SU-DHL-6 (cell line): Measurements from ENCODE around the gene OVOL1.

Experiments used
- H2AFZ ChIP-seq: fragments of 200-600 bp; sonication (generic); 2 replicates; pipeline ENCODE4 v1.6.1; 2014; ENCODE audit warnings: low read depth, mild to moderate bottlenecking, moderate library complexity, mixed read lengths, antibody characterized with exemption, low read length; ENCODE audit not compliant: severe bottlenecking
- H3F3A ChIP-seq: fragments of 200-600 bp; shearing (Covaris generic); 2 replicates; pipeline ENCODE4 v1.6.0; 2016; ENCODE audit warnings: antibody characterized with exemption, mild to moderate bottlenecking; ENCODE audit not compliant: insufficient read depth
- H3K27ac ChIP-seq: fragments of 200-600 bp; sonication (generic); 2 replicates; pipeline ENCODE4 v1.5.1; 2016; ENCODE audit warnings: low read depth, mild to moderate bottlenecking, low read length, moderate library complexity, mixed read lengths
- H3K27me3 ChIP-seq: fragments of 200-600 bp; sonication (generic), shearing (Covaris generic); 2 replicates; pipeline ENCODE4 v1.6.0; 2014; ENCODE audit warnings: mild to moderate bottlenecking, low read length
- H3K36me3 ChIP-seq: fragments of 200-600 bp; sonication (generic); 2 replicates; pipeline ENCODE4 v1.6.1; 2014; ENCODE audit warnings: mild to moderate bottlenecking, low read length, mixed read lengths
- H3K4me2 ChIP-seq: fragments of 300-600, 200-600 bp; shearing (Covaris generic), sonication (generic); 2 replicates; pipeline ENCODE4 v1.6.0; 2014; ENCODE audit warnings: low read length, low read depth, mild to moderate bottlenecking; ENCODE audit not compliant: poor library complexity, severe bottlenecking
- H3K4me3 ChIP-seq: fragments of 200-600 bp; sonication (generic); 2 replicates; pipeline ENCODE4 v1.5.1; 2014; ENCODE audit warnings: antibody characterized with exemption, low read length, mild to moderate bottlenecking, mixed read lengths; ENCODE audit not compliant: insufficient read depth, poor library complexity, severe bottlenecking
- H3K79me2 ChIP-seq: fragments of 200-600 bp; sonication (generic); 2 replicates; pipeline ENCODE4 v1.6.1; 2014; ENCODE audit warnings: mild to moderate bottlenecking, low read length, moderate library complexity; ENCODE audit not compliant: insufficient read depth
- H3K9ac ChIP-seq: fragments of 200-600 bp; sonication (generic); 2 replicates; pipeline ENCODE4 v1.7.0; 2014; ENCODE audit warnings: mild to moderate bottlenecking, low read length
- H3K9me2 ChIP-seq: fragments of 200-600 bp; sonication (generic); replicated peaks from 2 replicates; pipeline ENCODE4 v1.6.1; 2014; ENCODE audit warnings: low read length; ENCODE audit not compliant: insufficient read depth
- H3K9me3 ChIP-seq: fragments of 200-600 bp; sonication (generic); 2 replicates; pipeline ENCODE4 v1.6.1; 2014; ENCODE audit warnings: low read length, mixed read lengths; ENCODE audit not compliant: insufficient read depth
- H4K20me1 ChIP-seq: fragments of 200-600 bp; sonication (generic); 2 replicates; pipeline ENCODE4 v1.6.1; 2014; ENCODE audit warnings: low read depth, mild to moderate bottlenecking, antibody characterized with exemption, low read length, moderate library complexity, mixed read lengths
- EZH2phosphoT487 ChIP-seq: fragments of 200-600 bp; sonication (generic), shearing (Covaris generic); conservative IDR thresholded peaks from 2 replicates; pipeline ENCODE4 v1.6.1; 2018; ENCODE audit warnings: mild to moderate bottlenecking, antibody characterized with exemption, low read length, moderate library complexity, mixed read lengths
- TF ChIP-seq, protein P1 (sequence below): fragments of 200-600 bp; sonication (generic); IDR thresholded peaks from one replicate; pipeline ENCODE4 v1.5.1; 2017; ENCODE audit warnings: antibody characterized with exemption, mild to moderate bottlenecking, low read length, moderate library complexity; ENCODE audit not compliant: insufficient read depth, poor library complexity, severe bottlenecking

Gene OVOL1

DNA sequence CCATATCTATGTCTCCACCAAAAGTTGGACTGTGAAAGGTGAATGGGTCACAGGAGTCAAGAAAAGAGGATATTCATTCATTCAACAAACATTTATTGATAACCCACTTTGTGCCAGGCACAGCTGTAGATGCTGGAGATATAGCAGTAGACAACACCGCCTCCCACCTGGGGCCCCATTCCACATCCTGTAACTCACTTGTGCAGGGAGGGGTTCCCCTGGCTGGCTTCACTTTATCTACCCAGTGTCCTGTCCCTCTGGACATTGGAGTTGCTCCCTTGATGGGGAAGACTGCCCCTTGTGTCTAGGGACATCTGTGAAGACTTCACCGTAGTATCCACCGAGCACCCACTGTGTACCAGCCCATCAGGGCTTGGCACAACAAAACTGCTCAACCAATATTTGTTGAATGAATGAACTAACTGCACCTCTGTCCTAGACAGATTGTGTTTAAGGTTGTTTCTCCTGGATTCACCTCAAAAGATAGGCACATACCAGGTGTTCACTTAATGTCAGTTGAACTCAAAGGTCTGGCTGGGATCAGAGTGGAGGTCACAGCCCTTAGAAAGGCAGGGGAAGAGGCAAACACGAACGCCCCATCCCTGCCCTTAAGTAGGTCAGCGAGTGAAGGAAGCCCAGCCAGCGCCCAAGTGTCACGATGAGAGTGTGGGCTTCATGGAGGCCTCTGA is 1.4 kb upstream of the OVOL1 start:
- no peak for TF ChIP-seq EZH2phosphoT487
- TF ChIP-seq, protein P1, sequence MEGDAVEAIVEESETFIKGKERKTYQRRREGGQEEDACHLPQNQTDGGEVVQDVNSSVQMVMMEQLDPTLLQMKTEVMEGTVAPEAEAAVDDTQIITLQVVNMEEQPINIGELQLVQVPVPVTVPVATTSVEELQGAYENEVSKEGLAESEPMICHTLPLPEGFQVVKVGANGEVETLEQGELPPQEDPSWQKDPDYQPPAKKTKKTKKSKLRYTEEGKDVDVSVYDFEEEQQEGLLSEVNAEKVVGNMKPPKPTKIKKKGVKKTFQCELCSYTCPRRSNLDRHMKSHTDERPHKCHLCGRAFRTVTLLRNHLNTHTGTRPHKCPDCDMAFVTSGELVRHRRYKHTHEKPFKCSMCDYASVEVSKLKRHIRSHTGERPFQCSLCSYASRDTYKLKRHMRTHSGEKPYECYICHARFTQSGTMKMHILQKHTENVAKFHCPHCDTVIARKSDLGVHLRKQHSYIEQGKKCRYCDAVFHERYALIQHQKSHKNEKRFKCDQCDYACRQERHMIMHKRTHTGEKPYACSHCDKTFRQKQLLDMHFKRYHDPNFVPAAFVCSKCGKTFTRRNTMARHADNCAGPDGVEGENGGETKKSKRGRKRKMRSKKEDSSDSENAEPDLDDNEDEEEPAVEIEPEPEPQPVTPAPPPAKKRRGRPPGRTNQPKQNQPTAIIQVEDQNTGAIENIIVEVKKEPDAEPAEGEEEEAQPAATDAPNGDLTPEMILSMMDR, result no peak
- no peaks in the 10 kb centered on the region for H3K27me3 ChIP-seq
- H3K4me3 ChIP-seq, result no peak overlapping the region
- H4K20me1 ChIP-seq, result no peaks in the 10 kb centered on the region
- no peaks in the 10 kb centered on the region for H3K9me3 ChIP-seq
- H3K9me2 ChIP-seq, result no peaks in the 10 kb centered on the region
- no peak overlapping the region for H3K9ac ChIP-seq
- no peaks in the 10 kb centered on the region for H3K36me3 ChIP-seq
- H3K27ac ChIP-seq, result no peak overlapping the region
- no peak overlapping the region for H3K4me2 ChIP-seq
- no peaks in the 10 kb centered on the region for H3K79me2 ChIP-seq
- H3F3A ChIP-seq, result no peaks in the 10 kb centered on the region
- no peak overlapping the region for H2AFZ ChIP-seq

DNA sequence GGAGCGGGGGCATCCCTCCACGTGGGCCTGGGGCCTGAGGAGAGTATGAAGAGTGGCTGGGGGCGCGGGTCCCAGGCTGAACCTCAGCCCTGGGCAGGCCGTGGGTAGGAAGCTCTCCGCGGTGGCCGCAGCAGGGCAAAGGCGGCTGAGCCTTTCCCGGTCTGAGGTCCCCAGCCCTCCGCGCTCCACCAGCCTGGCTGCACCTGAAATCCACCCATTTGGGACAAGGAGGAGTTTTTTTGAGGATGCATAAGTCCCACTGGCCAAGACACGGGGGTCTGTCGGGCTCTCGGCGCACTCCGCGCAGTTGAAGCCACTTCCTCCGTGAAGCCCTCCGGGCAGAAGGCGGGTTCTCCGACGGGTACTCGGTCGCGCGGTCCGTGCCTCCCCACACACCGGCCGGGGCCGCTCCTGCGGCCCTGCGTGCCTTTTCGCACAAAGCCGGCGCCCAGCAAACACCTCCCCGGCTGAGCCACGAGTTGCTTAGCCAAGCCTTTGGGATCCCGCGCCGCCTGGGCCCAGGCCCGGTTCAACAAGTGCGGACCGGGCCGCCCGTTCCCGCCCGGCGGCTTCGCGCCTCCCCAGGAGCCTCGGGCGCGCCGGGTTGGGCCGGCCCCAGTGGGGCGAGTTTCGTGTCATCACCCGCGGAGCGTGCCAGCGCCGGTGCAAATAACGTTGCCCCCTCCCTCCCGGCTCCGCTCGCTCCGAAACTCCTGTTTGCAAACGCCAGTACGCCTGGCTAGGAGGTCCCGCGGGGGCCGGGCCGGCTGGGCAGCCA is 666 bp upstream of the OVOL1 start:
- Histone ChIP-seq H4K20me1 (no peaks in the 10 kb centered on the region), H3K27ac (no peak overlapping the region), H3F3A (no peaks in the 10 kb centered on the region), H2AFZ (no peak overlapping the region), H3K36me3 (no peaks in the 10 kb centered on the region), H3K9ac (no peak overlapping the region), H3K4me2 (no peak overlapping the region), H3K9me3 (no peaks in the 10 kb centered on the region), H3K27me3 (no peaks in the 10 kb centered on the region), H3K79me2 (no peaks in the 10 kb centered on the region), H3K9me2 (no peaks in the 10 kb centered on the region), H3K4me3 (no peak overlapping the region)
- TF ChIP-seq EZH2phosphoT487, result no peak
- TF ChIP-seq, protein P1, result no peak

DNA sequence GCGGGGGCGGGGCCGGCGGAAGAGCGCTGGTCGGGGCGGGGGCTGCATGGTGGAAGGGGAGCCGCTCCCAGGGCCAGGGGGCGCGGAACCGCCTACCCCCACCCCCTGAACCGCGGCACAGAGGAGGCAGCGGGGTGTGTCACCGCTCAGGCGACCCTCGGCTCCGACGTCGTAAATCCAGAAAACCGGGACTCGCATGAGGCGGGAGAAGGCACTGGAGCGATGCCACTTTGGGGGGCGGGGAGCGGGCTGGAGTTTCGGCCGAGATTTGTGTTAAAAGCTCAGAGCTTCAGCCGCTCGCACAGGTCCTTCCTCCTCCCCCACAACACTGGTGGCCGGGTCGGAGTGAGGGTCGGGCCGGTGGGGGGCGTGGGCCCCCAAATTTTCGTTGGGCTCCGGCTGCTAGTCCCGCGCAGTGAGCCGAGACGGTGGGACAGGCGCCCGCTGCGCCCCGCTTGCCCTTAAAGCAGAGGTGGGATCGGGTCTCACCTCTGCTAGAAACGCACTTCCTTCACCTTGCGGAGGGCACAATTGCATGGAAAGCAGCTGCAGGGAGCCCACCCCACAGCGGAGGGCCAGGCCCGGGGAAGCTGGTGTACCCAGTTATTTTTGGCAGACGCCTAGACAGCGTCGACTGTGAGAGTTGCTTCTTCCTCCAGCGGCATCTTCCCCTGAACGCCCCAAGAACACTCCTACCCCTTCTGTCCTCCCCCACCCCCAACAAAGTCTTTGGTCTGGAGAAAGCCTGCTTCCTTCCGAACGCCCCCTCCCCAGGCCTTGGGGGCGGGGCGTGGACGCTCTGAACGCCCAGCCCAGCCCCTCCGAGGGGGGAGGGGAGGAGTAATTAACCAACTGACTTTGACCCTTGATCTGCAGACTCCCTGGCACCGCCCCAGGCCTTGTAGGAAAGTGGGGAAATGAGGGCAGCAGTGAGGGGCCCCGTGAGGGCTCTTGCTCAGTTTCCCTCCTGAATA is 1.1 kb downstream of the OVOL1 start:
- H3K27me3 ChIP-seq, result no peaks in the 10 kb centered on the region
- H3K9ac ChIP-seq, result no peak overlapping the region
- TF ChIP-seq, protein P1, result no peak
- no peak for TF ChIP-seq EZH2phosphoT487
- H3K4me2 ChIP-seq, result no peak overlapping the region
- H3K9me2 ChIP-seq, result no peaks in the 10 kb centered on the region
- H3K36me3 ChIP-seq, result no peaks in the 10 kb centered on the region
- H3K9me3 ChIP-seq, result no peaks in the 10 kb centered on the region
- no peaks in the 10 kb centered on the region for H3F3A ChIP-seq
- H3K27ac ChIP-seq, result no peak overlapping the region
- no peak overlapping the region for H2AFZ ChIP-seq
- no peaks in the 10 kb centered on the region for H4K20me1 ChIP-seq
- no peaks in the 10 kb centered on the region for H3K79me2 ChIP-seq
- no peak overlapping the region for H3K4me3 ChIP-seq
